HepG2 (cell line): Measurements from ENCODE around the gene PMIS2. TPM values are rescaled to one million over a fixed set of nuclear protein-coding genes. Genes with fewer than 3 reads are reported as not detected.

Experiments used
- ATAC-seq: fragments of 200-7000 bp; cut with Tn5 transposase; 3 replicates; pipeline ENCODE4 v1.9.1; 2020; ENCODE audit warnings: mild to moderate bottlenecking, moderate library complexity
- BruUV-seq: library from RNA; stranded (reverse); fragments of 400-500 nt; replicated peaks from 2 replicates; lab custom pipeline; 2021; lab: Mats Ljungman, UMichigan
- CTCF ChIA-PET: fragments of 300-600 bp; formaldehyde crosslinking; extraction: SDS; loops from one replicate; lab custom pipeline; 2021; ENCODE audit warnings: low total read pairs, inconsistent platforms, low intra/inter-chr PET ratio; lab: Yijun Ruan, JAX
- POLR2A ChIA-PET: fragments of 350-600 bp; sonication (Branson Sonifier 250); formaldehyde crosslinking; loops from one replicate; lab custom pipeline; 2020; ENCODE audit warnings: antibody characterized with exemption, inconsistent platforms; lab: Yijun Ruan, JAX
- DNase-seq: peaks from one replicate; pipeline ENCODE4 v3.0.0-alpha.2; 2015; ENCODE audit warnings: low spot score
- FAIRE-seq: peaks from 3 replicates; lab custom pipeline; 2011; peaks lifted over from hg19 to GRCh38; lab: Jason Lieb, UNC
- H2AFZ ChIP-seq: one replicate; pipeline ENCODE4 v1.6.1; 2011; ENCODE audit warnings: low read length, inconsistent platforms
- H3K27ac ChIP-seq: fragments of 300-600 bp; 3 replicates; pipeline ENCODE4 v1.8.0; 2011; ENCODE audit warnings: mixed run types, mild to moderate bottlenecking, mixed read lengths, low read length, inconsistent platforms; ENCODE audit not compliant: insufficient read depth; ENCODE audit errors: extremely low read length
- H3K27me3 ChIP-seq, 2 experiments: fragments of 200-600 bp in 1 of 2; 2 replicates in 1 of 2; 3 replicates in 1 of 2; pipeline versions ENCODE4 v1.6.0 to v1.8.0; 2011; ENCODE audit warnings: low read length in 2 of 2, mild to moderate bottlenecking in 2 of 2, moderate library complexity in 2 of 2, inconsistent platforms in 1 of 2; ENCODE audit not compliant: insufficient read depth in 2 of 2, control insufficient read depth in 1 of 2
- H3K36me3 ChIP-seq, 2 experiments: fragments of 200-600 bp in 1 of 2; replicated peaks in 1 of 2; 2 replicates in 1 of 2; 3 replicates in 1 of 2; pipeline versions ENCODE4 v1.5.1 to v1.8.0; 2011; ENCODE audit warnings: low read length in 2 of 2, inconsistent platforms in 1 of 2; ENCODE audit not compliant: insufficient read depth in 2 of 2, control insufficient read depth in 1 of 2
- H3K4me1 ChIP-seq: 2 replicates; pipeline ENCODE4 v1.5.1; 2012; ENCODE audit warnings: low read length, inconsistent platforms; ENCODE audit not compliant: insufficient read depth
- H3K4me2 ChIP-seq: 2 replicates; pipeline ENCODE4 v1.6.0; 2011; ENCODE audit warnings: low read depth, low read length, inconsistent platforms
- H3K4me3 ChIP-seq, 3 experiments: fragments of 200-600 bp in 1 of 3; sonication (generic), shearing (Covaris generic) in 1 of 3; replicated peaks in 1 of 3; 2 replicates each; pipeline ENCODE4 v1.5.1; 2011 to 2016; ENCODE audit warnings: low read length in 3 of 3, inconsistent platforms in 2 of 3, low read depth in 2 of 3, mild to moderate bottlenecking in 2 of 3, control low read depth in 1 of 3, mixed read lengths in 1 of 3; ENCODE audit not compliant: insufficient read depth in 1 of 3
- H3K79me2 ChIP-seq: one replicate; pipeline ENCODE4 v1.6.1; 2011; ENCODE audit warnings: low read length, inconsistent platforms; ENCODE audit not compliant: insufficient read depth
- H3K9ac ChIP-seq: 2 replicates; pipeline ENCODE4 v1.6.0; 2011; ENCODE audit warnings: mild to moderate bottlenecking, low read depth, low read length, inconsistent platforms; ENCODE audit not compliant: insufficient read depth
- H3K9me3 ChIP-seq: 2 replicates; pipeline ENCODE4 v1.5.1; 2012; ENCODE audit warnings: mild to moderate bottlenecking, low read length
- H4K20me1 ChIP-seq: 2 replicates; pipeline ENCODE4 v1.6.0; 2011; ENCODE audit warnings: inconsistent platforms, mild to moderate bottlenecking, low read length, moderate library complexity; ENCODE audit not compliant: insufficient read depth
- MYNN ChIP-seq: sonication (generic); formaldehyde crosslinking; IDR thresholded peaks from 2 replicates; pipeline ENCODE4 v1.4.0; 2020; ENCODE audit warnings: mild to moderate bottlenecking, low read depth, missing genetic modification reagents
- POLR2AphosphoS2 ChIP-seq: IDR thresholded peaks from 2 replicates; pipeline ENCODE4 v1.6.1; 2011; ENCODE audit warnings: low read depth, low read length, improper control_type of control experiment
- ZSCAN30 ChIP-seq: sonication (generic); formaldehyde crosslinking; IDR thresholded peaks from 2 replicates; pipeline ENCODE4 v1.5.0; 2020; ENCODE audit warnings: mild to moderate bottlenecking, missing genetic modification reagents
- WGBS: methylation state at CpG from one replicate; pipeline ENCODE4 v1.1.6; 2017; ENCODE audit warnings: low lambda C conversion rate; 5-methylcytosine and 5-hydroxymethylcytosine counted together
- in situ Hi-C: cut with HindIII; loops from 2 replicates; pipeline ENCODE4 v1.10.0; 2017; ENCODE audit warnings: low pct_unique_long_range_greater_than_20kb; ENCODE audit not compliant: extremely low pct_ligation_motif_present
- intact Hi-C: fragments of 100-400 bp; cut with micrococcal nuclease; formaldehyde crosslinking; loops from one replicate; pipeline ENCODE4 v1.10.0; 2022; ENCODE audit not compliant: unreplicated experiment
- polyA plus RNA-seq, 8 experiments: library from polyadenylated mRNA; depleted of rRNA in 3 of 8; stranded (reverse) in 7 of 8; unstranded in 1 of 8; fragments of >200 nt; fragmentation: Illumina TruSeq in 4 of 8; extraction: Trizol in 4 of 8; gene quantifications; 2 replicates each; pipeline versions ENCODE4 v1.2.1 to v1.2.3, GENCODE V29; 2011 to 2016; ENCODE audit warnings: low read depth in 4 of 8, missing spikeins in 1 of 8, mixed read lengths in 1 of 8; ENCODE audit not compliant: insufficient read depth in 1 of 8
- total RNA-seq, 5 experiments: library from RNA; depleted of rRNA; stranded (reverse); fragments of >200 nt; fragmentation: Illumina TruSeq; extraction: Trizol; gene quantifications; 2 replicates each; pipeline ENCODE4 v1.2.3, GENCODE V29; 2016; ENCODE audit warnings: low read depth in 1 of 5
- TF ChIP-seq, protein P1 (sequence below): sonication (generic); formaldehyde crosslinking; IDR thresholded peaks from 2 replicates; pipeline ENCODE4 v1.4.0; 2020; ENCODE audit warnings: mild to moderate bottlenecking, missing genetic modification reagents, borderline replicate concordance
- TF ChIP-seq, protein P2 (sequence below): IDR thresholded peaks from 2 replicates; pipeline ENCODE4 v1.6.1; 2012; ENCODE audit warnings: inconsistent platforms

Gene PMIS2
- total and polyA plus RNA-seq, 2 of the 13 experiments (the other 11 are each of a cell fraction or from before 2014, with no cell fraction given), result not detected

DNA sequence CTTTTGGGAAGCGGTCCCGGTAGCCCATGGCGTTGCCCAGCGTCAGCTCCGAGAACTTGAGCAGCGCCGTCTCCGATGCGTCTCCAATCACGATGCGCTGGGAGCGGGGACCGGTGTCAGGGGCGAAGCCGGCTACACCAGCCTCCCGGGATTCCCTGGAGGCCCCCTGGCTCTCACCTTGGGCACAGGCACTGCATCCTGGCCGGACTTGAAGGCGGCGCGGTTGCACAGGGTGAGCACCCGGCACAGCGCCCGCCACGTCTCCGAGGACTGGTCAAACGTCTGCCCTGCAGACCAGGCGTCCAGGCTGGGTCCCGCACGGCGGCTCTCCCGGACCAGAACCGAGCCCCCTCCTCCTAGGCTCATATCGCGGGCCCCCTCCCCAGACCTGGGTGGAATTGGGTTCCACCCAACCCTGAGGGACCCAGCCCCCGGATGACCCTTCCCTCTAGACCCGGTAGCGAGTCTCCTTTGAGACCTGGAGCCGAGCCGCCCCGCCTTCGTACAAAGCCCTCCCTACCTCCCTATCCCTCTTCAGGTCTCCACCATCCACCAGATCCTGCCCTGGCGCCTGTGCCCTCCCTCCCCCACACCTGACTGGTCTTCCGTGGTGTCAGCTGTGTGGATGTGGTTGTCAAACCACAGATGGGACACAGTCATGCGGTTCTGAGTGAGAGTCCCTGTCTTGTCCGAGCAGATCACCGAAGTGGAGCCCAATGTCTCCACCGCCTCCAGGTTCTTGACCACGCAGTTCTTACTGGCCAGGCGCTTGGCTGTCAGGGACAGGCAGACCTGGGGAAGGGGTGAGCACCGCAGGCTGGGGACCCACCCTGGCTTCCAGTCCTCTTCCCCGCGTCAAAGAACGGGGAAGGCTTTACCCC lies 27.3 kb upstream of the PMIS2 start:
- POLR2A ChIA-PET, result interaction anchor here (1.1 to 1.4 kb wide), 7 partner anchors 9 to 144 kb away, joined by 3 to 6 read pairs (median 4); partner anchors contain the start of gene COX6B1
- Histone ChIP-seq H2AFZ (no peak overlapping the region), H3K4me1 (peaks cover 25% of the 10 kb centered on the region), H4K20me1 (no peaks in the 10 kb centered on the region), H3K4me2 (no peak overlapping the region), H3K36me3 (no peaks in the 10 kb centered on the region), H3K4me3 (no peak overlapping the region; a peak in 1 of 6 replicates), H3K9me3 (no peaks in the 10 kb centered on the region), H3K79me2 (no peaks in the 10 kb centered on the region), H3K27me3 (peaks cover 1 to 54% of the 10 kb centered on the region in 2 experiments; a peak in 3 of 5 replicates), H3K9ac (no peak overlapping the region), H3K27ac (no peak overlapping the region)
- ATAC-seq, result no peak
- TF ChIP-seq POLR2AphosphoS2 (no peak), MYNN (CRISPR knock-in tag) (no peak), ZSCAN30 (CRISPR knock-in tag) (no peak)
- TF ChIP-seq, protein P1, sequence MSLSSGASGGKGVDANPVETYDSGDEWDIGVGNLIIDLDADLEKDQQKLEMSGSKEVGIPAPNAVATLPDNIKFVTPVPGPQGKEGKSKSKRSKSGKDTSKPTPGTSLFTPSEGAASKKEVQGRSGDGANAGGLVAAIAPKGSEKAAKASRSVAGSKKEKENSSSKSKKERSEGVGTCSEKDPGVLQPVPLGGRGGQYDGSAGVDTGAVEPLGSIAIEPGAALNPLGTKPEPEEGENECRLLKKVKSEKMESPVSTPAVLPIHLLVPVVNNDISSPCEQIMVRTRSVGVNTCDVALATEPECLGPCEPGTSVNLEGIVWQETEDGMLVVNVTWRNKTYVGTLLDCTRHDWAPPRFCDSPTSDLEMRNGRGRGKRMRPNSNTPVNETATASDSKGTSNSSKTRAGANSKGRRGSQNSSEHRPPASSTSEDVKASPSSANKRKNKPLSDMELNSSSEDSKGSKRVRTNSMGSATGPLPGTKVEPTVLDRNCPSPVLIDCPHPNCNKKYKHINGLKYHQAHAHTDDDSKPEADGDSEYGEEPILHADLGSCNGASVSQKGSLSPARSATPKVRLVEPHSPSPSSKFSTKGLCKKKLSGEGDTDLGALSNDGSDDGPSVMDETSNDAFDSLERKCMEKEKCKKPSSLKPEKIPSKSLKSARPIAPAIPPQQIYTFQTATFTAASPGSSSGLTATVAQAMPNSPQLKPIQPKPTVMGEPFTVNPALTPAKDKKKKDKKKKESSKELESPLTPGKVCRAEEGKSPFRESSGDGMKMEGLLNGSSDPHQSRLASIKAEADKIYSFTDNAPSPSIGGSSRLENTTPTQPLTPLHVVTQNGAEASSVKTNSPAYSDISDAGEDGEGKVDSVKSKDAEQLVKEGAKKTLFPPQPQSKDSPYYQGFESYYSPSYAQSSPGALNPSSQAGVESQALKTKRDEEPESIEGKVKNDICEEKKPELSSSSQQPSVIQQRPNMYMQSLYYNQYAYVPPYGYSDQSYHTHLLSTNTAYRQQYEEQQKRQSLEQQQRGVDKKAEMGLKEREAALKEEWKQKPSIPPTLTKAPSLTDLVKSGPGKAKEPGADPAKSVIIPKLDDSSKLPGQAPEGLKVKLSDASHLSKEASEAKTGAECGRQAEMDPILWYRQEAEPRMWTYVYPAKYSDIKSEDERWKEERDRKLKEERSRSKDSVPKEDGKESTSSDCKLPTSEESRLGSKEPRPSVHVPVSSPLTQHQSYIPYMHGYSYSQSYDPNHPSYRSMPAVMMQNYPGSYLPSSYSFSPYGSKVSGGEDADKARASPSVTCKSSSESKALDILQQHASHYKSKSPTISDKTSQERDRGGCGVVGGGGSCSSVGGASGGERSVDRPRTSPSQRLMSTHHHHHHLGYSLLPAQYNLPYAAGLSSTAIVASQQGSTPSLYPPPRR (CRISPR knock-in tag), result no peak
- TF ChIP-seq, protein P2, sequence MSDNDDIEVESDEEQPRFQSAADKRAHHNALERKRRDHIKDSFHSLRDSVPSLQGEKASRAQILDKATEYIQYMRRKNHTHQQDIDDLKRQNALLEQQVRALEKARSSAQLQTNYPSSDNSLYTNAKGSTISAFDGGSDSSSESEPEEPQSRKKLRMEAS, result no peak
- FAIRE-seq, result no peak
- in situ Hi-C loops (loop anchor here (5.0 kb wide), 1 partner anchor 34 kb away; no protein-coding TSS in a partner anchor), intact Hi-C loops (loop anchor here (5.0 to 10.0 kb wide), 3 partner anchors 34 to 86 kb away; partner anchors contain the start of genes COX6B1, ETV2 and HAUS5)
- CTCF ChIA-PET, result interaction anchor here (1.0 to 1.8 kb wide), 2 partner anchors 34 to 135 kb away, joined by 3 to 4 read pairs; no protein-coding TSS in a partner anchor
- BruUV-seq, result no TSS peak
- WGBS, result 74% methylated on average over 18 of the region's 53 CpGs
- DNase-seq, result no peak
